GM21423 (cell line): ENCODE results near the gene ADAP1.
"Not testable (repeated sequence)": the region's sequence is repeated elsewhere in the genome, so short reads cannot be mapped to it uniquely, and the experiment has no call there.

ENCODE experiments used
- ATAC-seq: cut with Tn5 transposase; IDR thresholded peaks from one replicate; pipeline ENCODE4 v1.9.1; 2021; ENCODE audit warnings: mild to moderate bottlenecking, moderate library complexity; ENCODE audit not compliant: unreplicated experiment

Gene ADAP1

DNA sequence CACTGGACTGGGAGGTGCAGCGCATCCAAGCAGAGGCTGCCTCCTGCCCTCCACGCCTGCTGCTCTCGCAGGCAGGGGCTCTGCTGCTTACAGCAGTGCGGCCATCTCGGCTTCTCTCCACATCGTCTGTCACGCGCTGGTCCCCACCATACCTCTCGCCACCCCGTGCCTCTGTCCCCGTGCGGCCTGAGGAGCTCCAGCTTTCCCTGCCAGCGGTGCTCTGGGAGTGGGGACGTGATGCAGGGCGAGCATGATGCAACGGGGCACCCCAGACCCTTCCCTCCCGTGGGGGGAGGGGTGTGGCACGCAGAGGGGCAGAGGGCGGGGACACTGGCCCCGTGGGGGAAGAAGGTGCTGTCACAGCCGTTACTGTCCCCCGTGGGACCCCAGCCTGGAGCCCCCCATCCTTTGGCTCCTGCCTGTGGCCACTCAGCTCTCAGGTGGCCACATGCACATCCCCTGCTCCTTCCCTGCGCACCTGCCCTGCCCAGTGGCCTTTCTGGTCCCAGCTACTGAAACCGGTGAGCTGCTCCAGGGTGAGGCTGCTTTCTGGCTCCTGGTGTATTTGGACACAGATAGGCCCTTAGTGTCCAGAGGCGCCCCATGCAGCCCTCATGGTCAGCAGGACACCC, 69.1 kb downstream of the ADAP1 start:
- no peak for ATAC-seq

GRCh38 chr7:884191-885003, 70.1 kb downstream of the ADAP1 start:
- ATAC-seq: no peak

DNA sequence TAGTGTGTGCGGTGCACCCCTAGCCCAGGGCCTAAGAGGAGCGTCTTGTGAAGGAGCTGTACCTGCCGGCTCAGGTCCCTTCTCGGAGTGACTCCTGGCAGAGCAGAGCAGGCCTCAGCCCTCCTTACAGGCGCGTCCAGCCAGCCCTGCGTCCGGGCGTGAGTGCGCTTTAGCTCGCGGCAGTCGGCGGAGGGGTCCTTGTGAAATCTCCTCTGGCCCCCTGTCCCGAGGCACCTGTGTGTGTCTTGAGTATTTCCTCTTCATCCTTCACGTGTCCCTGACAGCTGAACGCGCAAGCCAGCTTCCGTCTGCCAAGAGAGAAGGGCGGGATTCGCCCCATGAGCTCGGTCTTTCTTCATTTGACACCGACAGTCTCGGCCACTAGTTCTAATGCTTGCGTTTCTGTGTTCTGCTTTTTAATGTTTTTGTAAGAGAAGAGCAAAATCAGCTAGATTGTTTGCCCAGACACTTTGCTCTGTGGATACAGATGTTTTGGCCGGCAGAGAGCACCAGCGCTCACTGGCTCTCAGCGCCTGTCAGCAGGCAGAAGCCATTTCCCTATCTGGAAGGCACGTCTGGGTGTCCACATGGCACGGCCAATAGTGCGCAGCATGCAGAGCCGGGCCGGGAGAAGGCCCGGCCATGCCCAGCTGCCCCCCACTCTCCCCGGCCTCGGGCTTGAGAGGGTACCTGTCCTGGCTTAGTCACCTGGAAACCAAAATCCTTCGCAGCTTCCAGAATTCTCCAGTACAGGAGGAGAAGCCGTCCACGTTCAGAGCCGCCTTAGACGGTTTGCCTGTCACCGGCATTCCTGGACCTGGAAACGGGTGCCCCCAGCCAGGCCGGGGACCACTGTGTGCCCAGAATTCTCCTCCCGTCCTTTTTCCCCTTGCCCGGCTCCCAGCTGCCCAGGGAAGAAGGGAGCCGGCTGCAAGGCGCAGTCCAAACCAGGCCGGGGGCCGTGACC, 71.1 kb downstream of the ADAP1 start:
- no peak for ATAC-seq

DNA sequence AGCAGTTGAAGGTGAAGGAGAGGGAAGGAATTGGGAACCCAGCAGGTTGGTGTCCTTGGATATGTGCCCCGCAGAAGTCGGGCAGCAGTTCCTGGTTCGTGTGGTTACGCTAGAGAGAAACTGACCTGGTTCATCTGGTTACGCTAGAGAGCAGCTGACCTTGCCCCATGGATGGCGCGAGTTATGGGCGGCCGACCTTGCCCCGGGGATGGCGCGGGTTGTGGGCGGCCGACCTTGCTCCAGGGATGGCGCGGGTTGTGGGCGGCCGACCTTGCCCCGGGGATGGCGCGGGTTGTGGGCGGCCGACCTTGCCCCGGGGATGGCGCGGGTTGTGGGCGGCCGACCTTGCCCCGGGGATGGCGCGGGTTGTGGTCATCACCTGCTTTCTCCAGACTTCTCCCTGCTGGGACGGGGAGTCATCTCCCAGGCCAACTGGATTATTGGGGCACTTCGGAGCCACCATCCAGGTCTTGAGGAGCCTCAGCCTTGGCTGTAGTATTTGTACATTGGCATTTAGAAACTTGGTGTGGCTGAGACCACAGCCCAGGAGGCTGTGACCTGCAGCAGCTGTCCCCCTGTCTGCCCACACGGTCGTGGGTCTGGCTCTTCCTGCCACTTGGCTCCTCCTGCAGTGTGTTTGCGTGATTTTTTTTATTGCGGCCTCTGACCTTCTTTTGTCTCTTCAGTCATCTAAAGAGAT, 72.0 kb downstream of the ADAP1 start:
- ATAC-seq: no peak

- no peak for ATAC-seq
Observed at GRCh38 chr7:881441-882234, 72.8 kb downstream of the ADAP1 start.

DNA sequence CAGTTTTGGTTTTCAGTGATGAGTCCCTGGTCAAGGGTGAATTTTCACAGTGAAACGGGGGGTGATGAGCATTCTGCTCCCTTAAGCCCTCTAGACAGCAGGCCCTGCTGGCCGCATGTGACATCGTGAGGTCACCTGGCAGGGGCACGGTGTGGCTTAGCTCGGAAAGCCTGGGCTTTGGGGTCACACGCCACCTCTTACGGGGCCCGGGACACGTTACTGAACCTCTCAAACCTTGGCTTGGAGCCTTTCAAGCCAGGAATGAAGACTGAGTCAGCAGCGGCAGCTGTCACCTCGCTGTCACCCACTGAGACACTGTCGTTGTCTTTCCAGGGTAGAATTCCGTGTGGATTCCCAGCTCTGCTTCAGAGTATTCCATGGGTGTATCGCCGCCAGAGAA, 74.0 kb downstream of the ADAP1 start:
- no peak for ATAC-seq

DNA sequence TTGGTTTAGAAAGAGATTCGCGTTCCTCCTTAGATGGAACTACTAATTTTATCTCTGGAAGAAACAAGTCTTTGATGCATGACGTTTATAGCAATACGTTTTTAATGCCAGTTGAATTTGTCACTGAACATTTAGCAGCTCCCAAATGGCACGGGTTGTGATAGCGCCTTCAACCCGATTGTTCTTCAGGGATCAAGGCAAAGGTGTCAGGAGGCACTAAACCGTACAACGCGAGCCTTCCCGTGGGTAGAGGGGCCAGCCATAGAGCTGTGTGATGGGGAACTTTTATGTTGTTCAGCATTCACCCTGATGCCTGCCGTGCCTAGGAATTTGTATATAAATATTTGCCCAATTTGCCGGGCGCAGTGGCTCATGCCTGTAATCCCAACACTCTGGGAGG, 74.8 kb downstream of the ADAP1 start:
- ATAC-seq: no peak

GRCh38 chr7:879093-879492, 75.4 kb downstream of the ADAP1 start:
- no peak for ATAC-seq

GRCh38 chr7:877312-878232, 76.9 kb downstream of the ADAP1 start:
- no peak for ATAC-seq

- ATAC-seq: peak; percentile 18
Observed at GRCh38 chr7:876972-877311, 77.5 kb downstream of the ADAP1 start.

DNA sequence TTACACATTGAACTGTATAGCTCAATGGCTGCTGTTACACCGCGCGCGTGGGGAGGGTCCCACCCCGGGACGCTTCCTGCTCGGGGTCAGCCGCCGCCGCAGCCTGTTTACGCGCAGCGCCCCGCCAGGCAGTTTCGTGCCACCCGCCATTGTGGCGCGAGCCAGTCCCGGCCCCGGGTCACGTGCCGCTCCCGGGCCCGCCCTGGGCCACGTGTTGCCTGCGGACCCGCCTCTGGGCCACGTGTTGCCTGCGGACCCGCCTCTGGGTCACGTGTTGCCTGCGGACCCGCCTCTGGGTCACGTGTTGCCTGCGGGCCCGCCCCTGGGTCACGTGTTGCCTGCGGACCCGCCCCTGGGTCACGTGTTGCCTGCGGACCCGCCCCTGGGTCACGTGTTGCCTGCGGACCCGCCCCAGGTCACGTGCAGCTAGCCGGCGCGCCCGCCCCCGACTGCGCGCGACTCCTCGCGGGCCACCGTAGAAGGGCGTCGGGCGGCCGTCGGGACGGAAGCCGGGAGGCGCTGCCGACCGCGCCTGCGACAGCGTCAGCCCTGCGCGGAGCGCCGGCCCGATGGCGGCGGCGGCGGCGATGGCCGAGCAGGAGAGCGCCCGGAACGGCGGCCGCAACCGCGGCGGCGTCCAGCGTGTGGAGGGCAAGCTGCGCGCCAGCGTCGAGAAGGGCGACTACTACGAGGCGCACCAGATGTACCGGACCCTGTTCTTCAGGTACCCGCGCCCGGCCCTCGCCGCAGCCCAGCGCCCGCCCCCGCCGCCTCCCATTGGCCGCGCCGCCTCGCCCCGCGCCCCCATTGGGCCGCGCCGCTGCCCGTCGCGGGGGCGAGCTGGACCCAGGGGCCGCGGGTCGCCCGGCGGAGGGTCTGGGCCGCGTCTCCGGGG, 78.2 kb downstream of the ADAP1 start, which contains the start of gene GET4:
Gene GET4 (plus strand): TSS at position 478 of the 895 bp plus-strand sequence. CDS start 92 bp downstream, at position 570.
- ATAC-seq: peak; percentile 71

- no peak for ATAC-seq
Observed at GRCh38 chr7:875476-876076, 78.9 kb downstream of the ADAP1 start.

GRCh38 chr7:875051-875450, 79.4 kb downstream of the ADAP1 start:
- ATAC-seq: no peak

DNA sequence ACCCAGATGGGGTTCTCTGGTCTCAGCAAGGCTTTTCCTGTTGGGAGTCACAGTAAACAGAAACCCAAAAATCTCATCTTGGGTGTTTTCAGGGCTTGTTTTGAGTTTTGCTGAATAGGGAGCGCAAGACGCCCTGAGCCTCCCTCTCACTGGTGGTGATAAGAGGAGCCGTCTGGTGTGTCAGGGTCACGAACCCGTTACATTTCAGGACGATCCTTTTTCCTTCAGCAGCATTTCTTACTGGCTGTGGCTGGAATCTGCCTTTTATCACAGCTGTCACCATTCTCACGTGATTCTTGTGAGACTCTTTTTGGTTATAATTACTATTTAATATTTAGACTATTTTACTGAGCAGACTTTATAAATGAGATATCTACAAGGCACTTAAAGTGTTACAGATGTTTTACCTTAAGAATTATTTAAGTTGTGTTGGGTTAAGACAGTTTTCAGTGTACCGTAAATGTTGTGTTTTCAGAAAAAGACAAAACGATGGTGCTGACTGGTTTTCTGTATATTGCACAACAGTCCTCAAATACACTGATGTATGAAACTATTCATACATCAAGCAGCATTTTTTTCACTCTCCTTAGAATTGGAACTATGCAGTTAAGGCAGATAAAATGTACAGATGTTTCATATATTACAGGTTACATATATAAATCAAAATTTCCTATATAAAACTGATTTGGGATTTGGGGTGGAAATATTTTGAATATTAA, 80.3 kb downstream of the ADAP1 start:
- ATAC-seq: no peak

GRCh38 chr7:873367-874002, 81.0 kb downstream of the ADAP1 start:
- no peak for ATAC-seq

DNA sequence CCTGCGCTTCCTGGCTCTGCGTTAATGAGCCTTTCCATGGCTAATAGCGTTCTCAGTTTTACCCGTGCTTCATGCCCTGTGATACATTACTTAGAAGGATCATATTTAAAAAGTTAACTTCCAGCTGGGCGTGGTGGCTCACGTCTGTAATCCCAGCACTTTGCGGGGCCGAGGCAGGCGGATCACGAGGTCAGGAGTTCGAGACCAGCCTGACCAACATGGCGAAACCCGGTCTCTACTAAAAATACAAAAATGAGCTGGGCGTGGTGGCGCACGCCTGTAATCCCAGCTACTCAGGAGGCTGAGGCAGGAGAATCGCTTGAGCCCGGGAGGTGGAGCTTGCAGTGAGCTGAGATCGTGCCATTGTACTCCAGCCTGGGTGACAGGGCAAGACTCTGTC, 81.8 kb downstream of the ADAP1 start:
- not testable (repeated sequence) for ATAC-seq
